Upper lobe of right lung (tissue), 1 donor: Measurements from ENCODE around the gene ALDH3B2. TPM values are rescaled to one million over a fixed set of nuclear protein-coding genes. Genes with fewer than 3 reads are reported as not detected.
"Not testable (repeated sequence)": the region's sequence is repeated elsewhere in the genome, so short reads cannot be mapped to it uniquely, and the experiment has no call there.

Experiments
- ATAC-seq: fragments of 200-7000 bp; cut with Tn5 transposase; one replicate; pipeline ENCODE4 v1.9.1; 2020; ENCODE audit warnings: mild to moderate bottlenecking, moderate library complexity
- DNase-seq: peaks from one replicate; pipeline ENCODE4 v3.0.0-alpha.2; 2020
- H3K27ac ChIP-seq: fragments of 200-600 bp; one replicate; pipeline ENCODE4 v1.8.0; 2022
- H3K27me3 ChIP-seq: fragments of 200-600 bp; one replicate; pipeline ENCODE4 v1.8.0; 2022; ENCODE audit warnings: mild to moderate bottlenecking
- H3K36me3 ChIP-seq: fragments of 200-600 bp; one replicate; pipeline ENCODE4 v1.8.0; 2022
- H3K4me1 ChIP-seq: fragments of 200-600 bp; one replicate; pipeline ENCODE4 v1.8.0; 2022
- H3K4me3 ChIP-seq: fragments of 200-600 bp; one replicate; pipeline ENCODE4 v1.8.0; 2022; ENCODE audit warnings: mild to moderate bottlenecking
- H3K9me3 ChIP-seq: fragments of 200-600 bp; one replicate; pipeline ENCODE4 v1.8.0; 2022
- CTCF ChIP-seq: fragments of 200-600 bp; IDR thresholded peaks from one replicate; pipeline ENCODE4 v1.8.0; 2022; ENCODE audit warnings: antibody characterized with exemption
- intact Hi-C: fragments of 100-400 bp; cut with DNase I; formaldehyde crosslinking; loops from one replicate; pipeline ENCODE4 v1.11.0; 2022
- total RNA-seq: library from RNA; stranded (reverse); fragmentation: NEBNext Ultra II Directional; extraction: Animal tissue kit (Norgen Biotek cat#: 25700); gene quantifications from one replicate; pipeline ENCODE4 v1.2.1, GENCODE V29; 2021
- donor health status: DM: no; HTN: yes; CAD: no; lungs with severe emphysema.

Gene ALDH3B2
- total RNA-seq, 1 donor from 2014 or later = 1.3 TPM

GRCh38 chr11:67663532-67664212, 10.8 kb downstream of the ALDH3B2 start:
- no peak for TF ChIP-seq CTCF
- ATAC-seq = no peak
- no peak overlapping the region for H3K4me3 ChIP-seq
- H3K27me3 ChIP-seq = no peaks in the 10 kb centered on the region
- intact Hi-C loops = no loop called here
- H3K4me1 ChIP-seq = no peaks in the 10 kb centered on the region
- no peaks in the 10 kb centered on the region for H3K36me3 ChIP-seq
- no peak overlapping the region for H3K27ac ChIP-seq
- DNase-seq = peak; percentile 12
- H3K9me3 ChIP-seq = no peaks in the 10 kb centered on the region

- DNase-seq (peak; percentile 56), ATAC-seq (no peak)
- H3K4me3 ChIP-seq = no peak overlapping the region
- no peaks in the 10 kb centered on the region for H3K4me1 ChIP-seq
- H3K27ac ChIP-seq = no peak overlapping the region
- intact Hi-C loops = no loop called here
- no peaks in the 10 kb centered on the region for H3K36me3 ChIP-seq
- no peaks in the 10 kb centered on the region for H3K9me3 ChIP-seq
- H3K27me3 ChIP-seq = no peaks in the 10 kb centered on the region
- TF ChIP-seq CTCF = no peak
Observed at GRCh38 chr11:67662835-67663531, 11.4 kb downstream of the ALDH3B2 start.

- peak; percentile 30 for DNase-seq
- Histone ChIP-seq H3K4me3 (no peak overlapping the region), H3K9me3 (no peaks in the 10 kb centered on the region), H3K27ac (no peak overlapping the region), H3K36me3 (no peaks in the 10 kb centered on the region), H3K27me3 (no peaks in the 10 kb centered on the region), H3K4me1 (no peaks in the 10 kb centered on the region)
- no peak for TF ChIP-seq CTCF
- ATAC-seq = no peak
- intact Hi-C loops = no loop called here
Observed at GRCh38 chr11:67662142-67662834, 12.1 kb downstream of the ALDH3B2 start.

- H3K4me1 ChIP-seq, ATAC-seq, DNase-seq, H3K9me3 ChIP-seq, H3K36me3 ChIP-seq, intact Hi-C loops, H3K27me3 ChIP-seq, H3K4me3 ChIP-seq, H3K27ac ChIP-seq: not testable (repeated sequence)
Observed at GRCh38 chr11:67660752-67661151, 13.7 kb downstream of the ALDH3B2 start.

GRCh38 chr11:67659651-67660165, 14.7 kb downstream of the ALDH3B2 start:
- ATAC-seq, H3K4me1 ChIP-seq, H3K36me3 ChIP-seq, intact Hi-C loops, H3K27ac ChIP-seq, H3K9me3 ChIP-seq, H3K27me3 ChIP-seq, H3K4me3 ChIP-seq: not testable (repeated sequence)
- peak; percentile 42 for TF ChIP-seq CTCF
- peak; percentile 12 for DNase-seq

GRCh38 chr11:67657300-67657699, 17.1 kb downstream of the ALDH3B2 start:
- Histone ChIP-seq H3K27ac (no peak overlapping the region), H3K36me3 (no peaks in the 10 kb centered on the region), H3K4me1 (no peaks in the 10 kb centered on the region), H3K9me3 (no peaks in the 10 kb centered on the region), H3K4me3 (no peak overlapping the region), H3K27me3 (no peaks in the 10 kb centered on the region)
- intact Hi-C loops = no loop called here
- ATAC-seq (no peak), DNase-seq (no peak)
- no peak for TF ChIP-seq CTCF
